Measurements from ENCODE around the gene ABLIM3.
"Not testable (repeated sequence)": the region's sequence is repeated elsewhere in the genome, so short reads cannot be mapped to it uniquely, and the experiment has no call there.

Gene ABLIM3

GRCh38 chr5:149262315-149262714 lies 121.0 kb downstream of the ABLIM3 start:
- DNase-seq, result no peak

- no peak for DNase-seq
Measured at GRCh38 chr5:149264439-149265067, 123.3 kb downstream of the ABLIM3 start.

DNA sequence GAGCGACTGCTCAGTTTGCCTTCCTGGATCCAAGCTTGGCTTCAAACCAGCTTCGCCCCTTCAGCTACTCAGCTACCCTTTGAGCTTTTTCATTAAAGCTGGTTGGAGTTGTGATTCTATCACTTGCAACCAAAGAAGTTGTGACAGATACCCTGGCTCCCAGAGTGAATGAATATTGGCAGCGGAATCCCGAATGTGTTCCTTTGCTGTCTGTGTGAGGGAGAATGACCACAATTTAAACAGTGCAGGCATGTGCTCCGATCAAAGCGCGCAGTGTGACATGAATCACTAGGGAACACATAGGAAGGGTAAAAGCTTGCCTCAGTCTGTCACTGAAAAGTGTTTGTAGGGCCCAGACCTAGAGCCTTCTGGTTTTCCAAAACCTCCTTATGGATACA lies 123.8 kb downstream of the ABLIM3 start:
- DNase-seq, result no peak

GRCh38 chr5:149265597-149265996 lies 124.3 kb downstream of the ABLIM3 start:
- DNase-seq, result no peak

DNA sequence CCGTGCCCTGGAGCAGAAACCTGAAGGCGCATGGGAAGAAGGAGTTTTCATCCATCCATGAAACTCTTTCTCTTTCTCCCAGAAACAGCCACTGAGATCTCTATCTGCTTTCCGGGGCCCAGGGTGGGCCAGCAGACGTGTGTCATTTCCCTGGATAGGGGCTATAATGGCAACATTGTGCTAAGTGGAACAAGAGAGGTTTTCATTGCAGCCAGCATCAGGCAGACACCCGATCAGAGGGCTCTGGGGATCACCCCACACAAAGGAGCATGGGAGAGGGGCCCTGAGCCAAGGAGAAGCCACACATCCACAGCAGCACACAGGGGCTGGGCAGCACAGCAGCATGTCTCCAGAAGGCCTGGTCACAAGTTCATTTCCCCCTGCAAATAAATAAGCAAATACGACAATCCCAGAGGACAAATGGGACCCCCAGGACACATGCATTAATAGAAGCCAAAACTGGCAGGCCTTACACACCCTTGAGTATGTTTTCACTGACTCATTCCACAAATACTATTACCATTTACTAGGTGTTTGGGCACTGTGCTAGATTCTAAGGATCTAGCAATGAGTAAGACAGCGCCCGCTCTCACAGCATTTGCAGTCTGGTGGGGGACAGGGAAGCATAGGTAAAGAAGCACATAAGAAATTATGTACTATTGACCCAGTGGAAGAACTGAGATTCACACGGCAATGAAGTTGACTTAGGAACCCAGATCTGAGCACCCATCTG lies 126.1 kb downstream of the ABLIM3 start:
- no peak for DNase-seq

GRCh38 chr5:149268928-149269557 lies 127.8 kb downstream of the ABLIM3 start:
- DNase-seq, result peak; percentile 69

DNA sequence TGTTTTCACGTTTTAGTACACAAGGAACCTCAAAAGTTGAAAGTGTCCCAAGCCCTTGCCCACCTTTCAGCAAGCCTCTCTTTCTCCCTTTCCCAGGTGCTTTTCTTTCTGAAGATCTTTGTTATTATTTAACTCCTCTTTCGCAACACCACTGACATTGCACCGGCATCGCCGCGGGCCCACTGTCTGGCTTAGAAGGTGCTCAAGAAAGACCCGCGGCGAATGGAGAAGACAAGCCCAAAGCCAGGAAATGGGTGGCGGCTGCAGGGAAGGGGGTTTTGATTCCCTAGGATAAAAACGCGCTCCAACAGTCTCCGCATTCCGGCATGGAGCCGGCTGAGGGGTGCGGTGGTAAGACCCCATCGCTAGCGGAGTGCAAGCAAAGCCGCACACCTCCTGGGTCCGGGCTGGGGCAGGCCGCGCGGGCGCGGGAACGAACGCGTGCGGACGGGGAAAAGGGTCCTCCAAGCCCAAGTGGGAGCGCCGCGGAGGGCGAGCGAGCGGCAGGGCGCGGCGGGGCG lies 130.0 kb downstream of the ABLIM3 start:
- DNase-seq, result no peak

GRCh38 chr5:149271716-149272563 lies 130.6 kb downstream of the ABLIM3 start, which contains the start of gene AFAP1L1:
Gene AFAP1L1 (plus strand): TSS chr5:149271859. CDS start chr5:149271969, 110 bp downstream.
- peak; percentile 7 for DNase-seq

GRCh38 chr5:149272781-149273180 lies 131.5 kb downstream of the ABLIM3 start:
- DNase-seq, result not testable (repeated sequence)

DNA sequence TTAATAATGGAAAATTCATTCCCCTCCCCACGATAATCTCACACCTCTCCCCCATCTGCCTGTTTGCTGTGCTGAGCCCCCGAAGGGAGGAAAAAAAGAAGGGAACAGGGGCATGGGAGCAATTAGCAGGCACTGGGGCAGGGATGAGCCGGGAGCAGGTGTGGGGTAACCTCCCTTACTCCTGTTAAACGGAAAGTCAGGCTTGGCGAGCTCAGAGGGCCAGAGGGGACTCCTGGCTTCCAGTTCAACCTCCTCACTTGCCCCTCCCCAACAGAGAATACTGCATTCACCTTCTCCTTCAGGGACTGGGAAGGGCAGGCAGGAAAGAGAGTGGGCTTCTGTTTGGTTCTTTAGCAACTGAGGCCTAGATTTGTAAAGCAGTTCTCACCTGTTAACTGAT lies 131.9 kb downstream of the ABLIM3 start:
- no peak for DNase-seq

GRCh38 chr5:149273950-149274349 lies 132.7 kb downstream of the ABLIM3 start:
- no peak for DNase-seq

DNA sequence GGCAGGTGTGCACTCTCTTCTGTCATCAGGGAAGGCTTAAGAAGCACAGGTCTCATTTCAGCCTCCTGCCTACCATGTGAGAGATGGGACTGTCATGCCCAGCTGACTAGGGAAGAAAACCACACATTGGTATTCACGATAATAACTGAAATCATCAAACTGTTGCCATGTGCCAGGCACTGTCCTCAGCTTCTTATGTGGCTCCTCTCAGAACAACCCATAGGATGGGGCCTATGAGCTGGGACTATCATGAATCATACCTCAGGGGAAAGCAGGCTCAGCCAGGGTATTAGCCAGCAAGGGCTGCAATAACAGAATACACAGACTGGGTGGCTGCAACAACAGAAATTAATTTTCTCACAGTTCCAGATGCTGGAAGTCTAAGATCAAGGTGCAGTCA lies 133.6 kb downstream of the ABLIM3 start:
- no peak for DNase-seq

GRCh38 chr5:149277801-149278200 lies 136.5 kb downstream of the ABLIM3 start:
- no peak for DNase-seq

- DNase-seq, result no peak
Measured at GRCh38 chr5:149278451-149279210, 137.3 kb downstream of the ABLIM3 start.

DNA sequence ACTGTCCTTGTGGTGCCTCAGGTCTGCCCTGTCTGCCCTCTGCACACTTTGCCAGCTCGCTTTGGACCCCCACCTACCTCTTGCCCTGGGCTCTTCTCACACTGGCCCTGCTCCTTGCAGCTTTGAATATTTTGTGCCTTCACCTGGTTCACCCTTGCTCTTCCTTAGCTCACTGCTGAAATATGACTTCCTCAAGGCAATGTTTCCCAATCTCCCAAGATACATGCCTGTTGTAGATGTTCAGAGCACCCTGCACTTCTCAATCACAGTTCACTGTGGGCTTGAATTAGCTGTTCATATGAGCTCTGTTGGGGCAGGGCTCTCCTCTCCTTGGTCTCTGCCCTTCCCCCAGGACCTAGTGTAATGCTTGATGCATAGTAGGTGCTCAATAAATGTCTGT lies 138.4 kb downstream of the ABLIM3 start:
- DNase-seq, result no peak

DNA sequence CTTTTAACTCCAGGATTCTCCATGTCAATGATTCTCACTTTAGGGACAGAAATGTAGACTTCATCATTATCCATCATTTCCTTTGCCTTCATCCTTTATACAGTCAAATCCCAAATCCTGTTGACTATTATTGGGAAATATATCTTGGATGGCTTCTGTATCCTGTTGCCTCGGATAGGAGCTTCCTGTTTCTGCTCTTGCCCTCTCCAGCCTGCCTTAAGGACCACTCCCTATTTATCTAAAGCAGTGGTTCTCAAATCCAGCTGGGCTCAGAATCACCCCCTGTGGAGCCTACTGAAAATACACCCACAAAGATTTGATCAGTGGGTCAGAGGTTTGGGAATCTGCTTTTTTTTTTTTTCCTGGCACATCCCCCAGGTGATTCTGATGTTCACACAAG lies 138.8 kb downstream of the ABLIM3 start:
- no peak for DNase-seq

DNA sequence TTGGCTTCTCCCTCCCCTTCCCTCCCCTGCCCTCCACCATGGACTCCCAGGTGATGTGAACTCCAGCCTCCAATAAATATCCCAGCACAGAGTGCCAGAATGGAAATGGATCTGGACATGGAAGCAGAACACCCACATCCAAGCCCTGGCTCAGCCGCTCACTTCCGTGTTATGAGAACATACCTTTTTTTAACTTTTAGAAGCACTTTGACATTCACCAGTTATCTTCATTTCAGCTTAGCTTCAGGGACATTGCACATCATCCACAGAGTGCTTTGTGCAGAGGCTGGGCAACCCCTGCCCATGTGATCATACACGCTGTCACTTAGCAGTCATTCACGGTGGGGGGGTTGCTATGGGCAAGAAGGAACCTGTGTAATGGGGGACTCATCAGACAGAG lies 139.5 kb downstream of the ABLIM3 start:
- no peak for DNase-seq

GRCh38 chr5:149282027-149282965 lies 141.0 kb downstream of the ABLIM3 start:
- no peak for DNase-seq

GRCh38 chr5:149282966-149283332 lies 141.7 kb downstream of the ABLIM3 start:
- DNase-seq, result no peak

DNA sequence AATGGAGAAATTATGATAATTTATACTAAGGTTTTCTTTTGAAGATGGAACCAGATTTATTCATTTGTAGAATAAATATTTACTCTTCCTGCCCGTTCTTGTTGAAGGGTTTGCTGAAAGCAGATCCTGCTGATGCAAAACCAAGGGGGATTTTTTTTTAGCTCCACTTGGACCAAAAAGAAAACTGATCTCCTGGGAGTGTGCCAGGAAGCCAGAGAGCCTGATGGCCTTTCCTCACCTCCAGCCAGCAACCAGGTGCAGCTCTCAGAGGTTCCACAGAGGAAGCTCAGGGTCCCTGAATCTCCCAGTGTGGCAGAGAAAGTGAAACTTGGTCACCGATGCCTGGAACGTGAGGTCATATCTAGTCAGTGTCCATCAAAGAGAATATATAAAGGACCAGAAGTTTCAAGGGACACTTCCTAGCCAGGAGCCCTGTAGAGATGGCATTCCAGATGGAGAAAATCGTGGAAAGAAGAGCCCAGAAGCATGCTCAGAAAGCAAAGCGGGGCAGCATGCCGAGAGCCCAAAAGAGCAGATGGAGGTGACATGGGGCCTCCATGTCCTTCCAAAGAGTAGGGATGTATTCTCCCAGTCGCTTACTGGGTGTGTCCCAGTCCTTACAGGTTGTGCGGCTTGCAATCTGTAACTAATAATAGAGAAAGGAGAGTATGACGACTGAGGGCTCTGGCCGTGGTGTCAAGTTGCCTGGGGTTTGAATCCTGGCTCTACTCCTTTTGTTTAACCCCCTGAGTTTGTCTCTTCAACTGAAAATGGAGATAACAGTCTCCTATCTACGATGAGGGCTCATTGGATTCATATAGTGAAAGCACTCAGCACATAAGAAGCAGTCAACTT lies 142.6 kb downstream of the ABLIM3 start:
- DNase-seq, result no peak

All from hematopoietic multipotent progenitor cell treated with erythropoietin and hydrocortisone succinate and interleukin-3 and kit ligand, for 8 days (in vitro differentiated cells).